Fibroblast of skin of scalp (primary cell): ENCODE results near the gene GPER1.
"Not testable (repeated sequence)": the region's sequence is repeated elsewhere in the genome, so short reads cannot be mapped to it uniquely, and the experiment has no call there.

Source experiments
- DNase-seq: peaks from one replicate; pipeline ENCODE4 v3.0.0-alpha.2; 2013

The GPER1 gene

GRCh38 chr7:1070544-1071011, 17.3 kb upstream of the GPER1 start:
- no peak for DNase-seq

- no peak for DNase-seq
Measured at GRCh38 chr7:1071731-1072254, 16.1 kb upstream of the GPER1 start.

- DNase-seq, result no peak
Measured at GRCh38 chr7:1073142-1073977, 14.6 kb upstream of the GPER1 start.

GRCh38 chr7:1074018-1074417, 13.9 kb upstream of the GPER1 start:
- not testable (repeated sequence) for DNase-seq

- no peak for DNase-seq
Measured at GRCh38 chr7:1074593-1075431, 13.1 kb upstream of the GPER1 start.

- DNase-seq, result no peak
Measured at GRCh38 chr7:1076184-1077072, 11.5 kb upstream of the GPER1 start.

GRCh38 chr7:1078519-1078918, 9.4 kb upstream of the GPER1 start:
- DNase-seq, result no peak

- DNase-seq, result no peak
Measured at GRCh38 chr7:1078985-1079384, 8.9 kb upstream of the GPER1 start.

GRCh38 chr7:1079546-1079945, 8.4 kb upstream of the GPER1 start:
- no peak for DNase-seq

- DNase-seq, result no peak
Measured at GRCh38 chr7:1080252-1080920, 7.5 kb upstream of the GPER1 start.

- no peak for DNase-seq
Measured at GRCh38 chr7:1080921-1081255, 7.0 kb upstream of the GPER1 start.

- no peak for DNase-seq
Measured at GRCh38 chr7:1081336-1081735, 6.6 kb upstream of the GPER1 start.

- no peak for DNase-seq
Measured at GRCh38 chr7:1081931-1082401, 5.9 kb upstream of the GPER1 start.

- no peak for DNase-seq
Measured at GRCh38 chr7:1083729-1084657, 3.9 kb upstream of the GPER1 start.

- DNase-seq, result no peak
Measured at GRCh38 chr7:1085266-1085665, 2.6 kb upstream of the GPER1 start.

- peak; percentile 47 for DNase-seq
Measured at GRCh38 chr7:1085910-1086421, 1.9 kb upstream of the GPER1 start.

GRCh38 chr7:1086588-1087464, 1.1 kb upstream of the GPER1 start:
- DNase-seq, result peak; percentile 56

- DNase-seq, result peak; percentile 73
Measured at GRCh38 chr7:1087465-1087814, 473 bp upstream of the GPER1 start.

GRCh38 chr7:1090236-1090635, 2.3 kb downstream of the GPER1 start:
- DNase-seq, result no peak
